ENCODE data around the gene SMIM36.
"Not testable (repeated sequence)": the region's sequence is repeated elsewhere in the genome, so short reads cannot be mapped to it uniquely, and the experiment has no call there.

Gene SMIM36

GRCh38 chr17:55456307-55457240 lies 54.7 kb downstream of the SMIM36 start:
- H3K4me3 ChIP-seq (ENCODE audit: low read depth, low read length): no peak overlapping the region

GRCh38 chr17:55454906-55455474 lies 56.3 kb downstream of the SMIM36 start:
- H3K4me3 ChIP-seq (ENCODE audit: low read depth, low read length): no peak overlapping the region

- H3K4me3 ChIP-seq (ENCODE audit: low read depth, low read length): no peak overlapping the region
These were observed 57.3 kb downstream of the SMIM36 start for GRCh38 chr17:55453839-55454557.

- H3K4me3 ChIP-seq (ENCODE audit: low read depth, low read length): no peak overlapping the region
These were observed 59.0 kb downstream of the SMIM36 start for GRCh38 chr17:55452139-55452790.

- no peak overlapping the region for H3K4me3 ChIP-seq (ENCODE audit: low read depth, low read length)
These were observed 59.5 kb downstream of the SMIM36 start for GRCh38 chr17:55451758-55452138.

- no peak overlapping the region for H3K4me3 ChIP-seq (ENCODE audit: low read depth, low read length)
These were observed 60.0 kb downstream of the SMIM36 start for GRCh38 chr17:55451203-55451641.

GRCh38 chr17:55450232-55450825 lies 60.9 kb downstream of the SMIM36 start:
- no peak overlapping the region for H3K4me3 ChIP-seq (ENCODE audit: low read depth, low read length)

- no peak overlapping the region for H3K4me3 ChIP-seq (ENCODE audit: low read depth, low read length)
These were observed 62.6 kb downstream of the SMIM36 start for GRCh38 chr17:55448681-55449080.

- no peak overlapping the region for H3K4me3 ChIP-seq (ENCODE audit: low read depth, low read length)
These were observed 64.6 kb downstream of the SMIM36 start for GRCh38 chr17:55446581-55447205.

GRCh38 chr17:55446004-55446403 lies 65.2 kb downstream of the SMIM36 start:
- not testable (repeated sequence) for H3K4me3 ChIP-seq (ENCODE audit: low read depth, low read length)

GRCh38 chr17:55444471-55445441 lies 66.5 kb downstream of the SMIM36 start:
- H3K4me3 ChIP-seq (ENCODE audit: low read depth, low read length): no peak overlapping the region

GRCh38 chr17:55443904-55444303 lies 67.3 kb downstream of the SMIM36 start:
- H3K4me3 ChIP-seq (ENCODE audit: low read depth, low read length): no peak overlapping the region

- H3K4me3 ChIP-seq (ENCODE audit: low read depth, low read length): no peak overlapping the region
These were observed 68.1 kb downstream of the SMIM36 start for GRCh38 chr17:55442953-55443683.

- no peak overlapping the region for H3K4me3 ChIP-seq (ENCODE audit: low read depth, low read length)
These were observed 68.8 kb downstream of the SMIM36 start for GRCh38 chr17:55442462-55442861.

GRCh38 chr17:55441544-55441943 lies 69.7 kb downstream of the SMIM36 start:
- H3K4me3 ChIP-seq (ENCODE audit: low read depth, low read length): no peak overlapping the region

- no peak overlapping the region for H3K4me3 ChIP-seq (ENCODE audit: low read depth, low read length)
These were observed 70.9 kb downstream of the SMIM36 start for GRCh38 chr17:55440391-55440790.

- H3K4me3 ChIP-seq (ENCODE audit: low read depth, low read length): no peak overlapping the region
These were observed 74.1 kb downstream of the SMIM36 start for GRCh38 chr17:55437159-55437605.

Data from iPS-11a (cell line).